Transverse colon (tissue), 4 donors: ENCODE data around the gene SLC35G2.

Experiments used
- EP300 ChIP-seq: sonication (generic); formaldehyde crosslinking; IDR thresholded peaks from one replicate; pipeline ENCODE4 v1.6.1; 2017; ENCODE audit warnings: antibody characterized with exemption, low read depth
- POLR2A ChIP-seq: fragments of 450-650 bp; IDR thresholded peaks from one replicate; pipeline ENCODE4 v1.6.1; 2016; ENCODE audit warnings: antibody characterized with exemption, mild to moderate bottlenecking, moderate library complexity
- POLR2AphosphoS5 ChIP-seq, 3 donors: sonication (generic); formaldehyde crosslinking; IDR thresholded peaks; one replicate each; pipeline ENCODE4 v1.6.1; 2016; ENCODE audit warnings: antibody characterized with exemption in 3 of 3
- TF ChIP-seq, protein P1 (sequence below), 5 experiments: fragments of 200-600 bp in 3 of 5; fragments of 450-650 bp in 2 of 5; sonication (generic) in 3 of 5; IDR thresholded peaks; 1 replicate in 2 of 5; 2 replicates in 3 of 5; pipeline ENCODE4 v1.5.1; 2016 to 2017; ENCODE audit warnings: antibody characterized with exemption in 5 of 5, inconsistent platforms in 3 of 5, mild to moderate bottlenecking in 2 of 5, moderate library complexity in 1 of 5

DNA sequence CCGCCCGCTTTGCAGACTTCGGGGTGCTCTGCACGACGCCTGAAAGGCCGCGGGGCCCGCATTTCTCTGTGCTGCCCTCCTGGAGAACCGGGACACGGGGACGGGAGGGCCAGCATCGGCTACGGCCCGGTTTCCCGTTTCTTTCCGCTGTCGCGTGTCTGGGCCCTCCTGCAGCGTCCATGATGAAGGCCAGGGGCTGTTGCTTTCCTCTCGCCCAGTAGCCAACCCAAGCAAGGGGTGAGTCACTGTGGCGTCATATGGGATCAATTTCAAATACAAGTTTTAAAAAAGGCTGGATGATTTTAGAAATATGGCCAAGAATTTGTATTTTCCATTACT lies 435 bp downstream of the SLC35G2 start:
- TF ChIP-seq POLR2A (no peak), POLR2AphosphoS5 (IDR thresholded peaks at IDR 0.05) (no peak), EP300 (no peak)
- TF ChIP-seq, protein P1, sequence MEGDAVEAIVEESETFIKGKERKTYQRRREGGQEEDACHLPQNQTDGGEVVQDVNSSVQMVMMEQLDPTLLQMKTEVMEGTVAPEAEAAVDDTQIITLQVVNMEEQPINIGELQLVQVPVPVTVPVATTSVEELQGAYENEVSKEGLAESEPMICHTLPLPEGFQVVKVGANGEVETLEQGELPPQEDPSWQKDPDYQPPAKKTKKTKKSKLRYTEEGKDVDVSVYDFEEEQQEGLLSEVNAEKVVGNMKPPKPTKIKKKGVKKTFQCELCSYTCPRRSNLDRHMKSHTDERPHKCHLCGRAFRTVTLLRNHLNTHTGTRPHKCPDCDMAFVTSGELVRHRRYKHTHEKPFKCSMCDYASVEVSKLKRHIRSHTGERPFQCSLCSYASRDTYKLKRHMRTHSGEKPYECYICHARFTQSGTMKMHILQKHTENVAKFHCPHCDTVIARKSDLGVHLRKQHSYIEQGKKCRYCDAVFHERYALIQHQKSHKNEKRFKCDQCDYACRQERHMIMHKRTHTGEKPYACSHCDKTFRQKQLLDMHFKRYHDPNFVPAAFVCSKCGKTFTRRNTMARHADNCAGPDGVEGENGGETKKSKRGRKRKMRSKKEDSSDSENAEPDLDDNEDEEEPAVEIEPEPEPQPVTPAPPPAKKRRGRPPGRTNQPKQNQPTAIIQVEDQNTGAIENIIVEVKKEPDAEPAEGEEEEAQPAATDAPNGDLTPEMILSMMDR (IDR thresholded peaks at IDR 0.05) = no peak
